SK-N-SH treated with all-trans-retinoic acid at 6 μM for 48 hours (cell line): ENCODE data around the gene CFDP1.

Experiments
- ATAC-seq: fragments of 200-7000 bp; cut with Tn5 transposase; 3 replicates; pipeline ENCODE4 v1.9.1; 2020; ENCODE audit warnings: mild to moderate bottlenecking, moderate library complexity
- ARNTL ChIP-seq: fragments of 450-650 bp; formaldehyde crosslinking; IDR thresholded peaks from 2 replicates; pipeline ENCODE4 v1.5.0; 2020; ENCODE audit warnings: low read depth, mild to moderate bottlenecking, moderate library complexity, borderline replicate concordance
- BACH2 ChIP-seq: fragments of 250-450 bp; sonication (Bioruptor Pico); IDR thresholded peaks from 2 replicates; pipeline ENCODE4 v1.9.0; 2021; ENCODE audit warnings: mild to moderate bottlenecking, borderline replicate concordance
- CREB5 ChIP-seq: fragments of 250-450 bp; sonication (Bioruptor Pico); IDR thresholded peaks from 2 replicates; pipeline ENCODE4 v1.5.1; 2020; ENCODE audit warnings: low read depth, mild to moderate bottlenecking, moderate library complexity
- CSDC2 ChIP-seq: fragments of 250-450 bp; sonication (Bioruptor Pico); IDR thresholded peaks from 2 replicates; pipeline ENCODE4 v1.5.0; 2020; ENCODE audit warnings: mild to moderate bottlenecking, moderate library complexity
- CSRNP3 ChIP-seq: fragments of 250-450 bp; sonication (Bioruptor Pico); IDR thresholded peaks from 2 replicates; pipeline ENCODE4 v1.5.1; 2021; ENCODE audit warnings: mild to moderate bottlenecking, moderate library complexity
- ESRRG ChIP-seq: fragments of 250-450 bp; sonication (Bioruptor Pico); IDR thresholded peaks from 2 replicates; pipeline ENCODE4 v1.6.1; 2021; ENCODE audit warnings: mild to moderate bottlenecking
- GLIS3 ChIP-seq: fragments of 250-450 bp; sonication (Bioruptor Pico); IDR thresholded peaks from 2 replicates; pipeline ENCODE4 v1.5.0; 2020; ENCODE audit warnings: mild to moderate bottlenecking, moderate library complexity
- ISL1 ChIP-seq: fragments of 250-450 bp; sonication (Bioruptor Pico); IDR thresholded peaks from 2 replicates; pipeline ENCODE4 v2.1.2; 2022; ENCODE audit warnings: mild to moderate bottlenecking, moderate library complexity
- OSR1 ChIP-seq: fragments of 250-450 bp; sonication (Bioruptor Pico); IDR thresholded peaks from 2 replicates; pipeline ENCODE4 v1.8.0; 2022; ENCODE audit warnings: moderate library complexity, mild to moderate bottlenecking, inconsistent platforms
- PATZ1 ChIP-seq: fragments of 250-450 bp; sonication (Bioruptor Pico); IDR thresholded peaks from 2 replicates; pipeline ENCODE4 v1.8.0; 2020; ENCODE audit warnings: mild to moderate bottlenecking, moderate library complexity, borderline replicate concordance
- POU6F1 ChIP-seq: fragments of 250-450 bp; sonication (Bioruptor Pico); IDR thresholded peaks from 2 replicates; pipeline ENCODE4 v1.8.0; 2021; ENCODE audit warnings: low read depth, mild to moderate bottlenecking, moderate library complexity, borderline replicate concordance
- PPARA ChIP-seq: fragments of 250-450 bp; sonication (Bioruptor Pico); IDR thresholded peaks from 2 replicates; pipeline ENCODE4 v1.5.0; 2020; ENCODE audit warnings: mild to moderate bottlenecking, borderline replicate concordance
- RARB ChIP-seq: fragments of 250-450 bp; sonication (Bioruptor Pico); IDR thresholded peaks from 2 replicates; pipeline ENCODE4 v1.8.0; 2021; ENCODE audit warnings: mild to moderate bottlenecking, moderate library complexity
- SNAI2 ChIP-seq: fragments of 250-450 bp; sonication (Bioruptor Pico); IDR thresholded peaks from 2 replicates; pipeline ENCODE4 v1.5.0; 2020; ENCODE audit warnings: mild to moderate bottlenecking, moderate library complexity
- TCF4 ChIP-seq: fragments of 250-450 bp; sonication (Bioruptor Pico); IDR thresholded peaks from 2 replicates; pipeline ENCODE4 v1.8.0; 2021; ENCODE audit warnings: mild to moderate bottlenecking, moderate library complexity, borderline replicate concordance
- TOX ChIP-seq: fragments of 250-450 bp; sonication (Bioruptor Pico); IDR thresholded peaks from 2 replicates; pipeline ENCODE4 v1.8.0; 2021; ENCODE audit warnings: mild to moderate bottlenecking, moderate library complexity, borderline replicate concordance
- TSHZ2 ChIP-seq: fragments of 250-450 bp; sonication (Bioruptor Pico); IDR thresholded peaks from 2 replicates; pipeline ENCODE4 v1.5.0; 2020; ENCODE audit warnings: mild to moderate bottlenecking, moderate library complexity
- ZC3H10 ChIP-seq: fragments of 250-450 bp; sonication (Bioruptor Pico); IDR thresholded peaks from 2 replicates; pipeline ENCODE4 v1.5.1; 2021; ENCODE audit warnings: mild to moderate bottlenecking, moderate library complexity
- ZFP3 ChIP-seq: fragments of 250-450 bp; sonication (Bioruptor Pico); IDR thresholded peaks from 2 replicates; pipeline ENCODE4 v1.5.0; 2020; ENCODE audit warnings: mild to moderate bottlenecking, moderate library complexity
- ZFP30 ChIP-seq: fragments of 450-650 bp; formaldehyde crosslinking; IDR thresholded peaks from 2 replicates; pipeline ENCODE4 v1.5.0; 2022; ENCODE audit warnings: mild to moderate bottlenecking, moderate library complexity
- ZNF565 ChIP-seq: fragments of 450-650 bp; formaldehyde crosslinking; conservative IDR thresholded peaks from 2 replicates; pipeline ENCODE4 v1.5.0; 2020; ENCODE audit warnings: low read depth, mild to moderate bottlenecking, moderate library complexity
- ZNF70 ChIP-seq: fragments of 450-650 bp; formaldehyde crosslinking; IDR thresholded peaks from 2 replicates; pipeline ENCODE4 v1.5.0; 2020; ENCODE audit warnings: mild to moderate bottlenecking, moderate library complexity
- ZNF8 ChIP-seq: fragments of 450-650 bp; formaldehyde crosslinking; IDR thresholded peaks from 2 replicates; pipeline ENCODE4 v1.5.0; 2020; ENCODE audit warnings: mild to moderate bottlenecking, moderate library complexity

Gene CFDP1

GRCh38 chr16:75244844-75245758, 188.2 kb downstream of the CFDP1 start:
- ATAC-seq = peak; percentile 82
- TF ChIP-seq TSHZ2 (CRISPR knock-in tag) (no peak), BACH2 (CRISPR knock-in tag) (no peak), TCF4 (CRISPR knock-in tag) (no peak), SNAI2 (CRISPR knock-in tag) (peak; percentile 65; the same call in 1 of the 2 replicates), CREB5 (CRISPR knock-in tag) (peak; percentile 13; the same call in 1 of the 2 replicates), ZNF565 (no peak), ARNTL (CRISPR knock-in tag) (no peak; the same call in 1 of the 2 replicates), TOX (CRISPR knock-in tag) (no peak), ZC3H10 (CRISPR knock-in tag) (no peak), ZNF8 (no peak), PPARA (no peak), ESRRG (no peak), ZNF70 (CRISPR knock-in tag) (no peak), GLIS3 (CRISPR knock-in tag) (no peak), CSRNP3 (no peak), CSDC2 (CRISPR knock-in tag) (peak; percentile 61; the same call in 1 of the 2 replicates), ISL1 (CRISPR knock-in tag) (peak; percentile 45; the same call in 1 of the 2 replicates), POU6F1 (no peak), PATZ1 (CRISPR knock-in tag) (peak; percentile 94; the same call in 1 of the 2 replicates), RARB (no peak), OSR1 (CRISPR knock-in tag) (no peak), ZFP30 (no peak; the same call in 1 of the 2 replicates), ZFP3 (CRISPR knock-in tag) (peak; percentile 81; the same call in 1 of the 2 replicates)

- peak; percentile 5 for ATAC-seq
- TF ChIP-seq TCF4 (CRISPR knock-in tag) (no peak), BACH2 (CRISPR knock-in tag) (no peak), ARNTL (CRISPR knock-in tag) (no peak), ZC3H10 (CRISPR knock-in tag) (no peak), CREB5 (CRISPR knock-in tag) (no peak), ZNF70 (CRISPR knock-in tag) (no peak), PATZ1 (CRISPR knock-in tag) (no peak), ZNF565 (no peak), RARB (no peak), ESRRG (no peak)
Observed at GRCh38 chr16:75244225-75244809, 189.0 kb downstream of the CFDP1 start.
